ENCODE measurements around the gene PNMA6A.

- TF ChIP-seq GATA2 (IDR thresholded peaks at IDR 0.05; ENCODE audit: low read depth, low read length) (no peak), GATA3 (IDR thresholded peaks at IDR 0.05; ENCODE audit: low read depth, low read length) (no peak)
These were observed 41.5 kb upstream of the PNMA6A start for GRCh38 chrX:153030801-153031200.
